ENCODE results near the gene LRRC18. TPM values are rescaled to one million over a fixed set of nuclear protein-coding genes. Genes with fewer than 3 reads are reported as not detected.

LRRC18 gene
- polyA plus RNA-seq, 1 experiment = not detected

GRCh38 chr10:48903151-48903550 is 36.5 kb downstream of the LRRC18 start:
- TF ChIP-seq CTCF (IDR thresholded peaks at IDR 0.05; ENCODE audit: insufficient read depth, low read depth, low read length) = no peak
- Histone ChIP-seq H3K27me3 (ENCODE audit: control insufficient read depth, insufficient read depth, low read length) (0 out of 2 replicates have a peak, but pooled peaks cover 2% of the 10 kb centered on the region), H3K36me3 (ENCODE audit: control insufficient read depth, insufficient read depth, low read length) (no peaks in the 10 kb centered on the region), H3K4me3 (ENCODE audit: low read depth, low read length) (no peak overlapping the region)
- DNase-seq (ENCODE audit: low read depth) = no peak
- ChIA-PET POLR2A (no interaction called here), CTCF (interaction anchor here (0.6 kb wide), 1 partner anchor 179 kb away, joined by 3 read pairs; no protein-coding TSS in a partner anchor)

GRCh38 chr10:48902096-48902495 is 37.5 kb downstream of the LRRC18 start:
- ChIA-PET POLR2A (no interaction called here), CTCF (no interaction called here)
- Histone ChIP-seq H3K4me3 (ENCODE audit: low read depth, low read length) (no peak overlapping the region), H3K27me3 (ENCODE audit: control insufficient read depth, insufficient read depth, low read length) (peaks cover 2% of the 10 kb centered on the region; the same call in 1 of the 2 replicates), H3K36me3 (ENCODE audit: control insufficient read depth, insufficient read depth, low read length) (no peaks in the 10 kb centered on the region)
- TF ChIP-seq CTCF (IDR thresholded peaks at IDR 0.05; ENCODE audit: insufficient read depth, low read depth, low read length) = no peak
- no peak for DNase-seq (ENCODE audit: low read depth)

GRCh38 chr10:48901319-48901718 is 38.3 kb downstream of the LRRC18 start:
- CTCF ChIA-PET = no interaction called here
- no peak overlapping the region for H3K4me3 ChIP-seq (ENCODE audit: low read depth, low read length)

GRCh38 chr10:48900371-48900801 is 39.3 kb downstream of the LRRC18 start:
- POLR2A ChIA-PET = no interaction called here
- Histone ChIP-seq H3K36me3 (ENCODE audit: control insufficient read depth, insufficient read depth, low read length) (no peaks in the 10 kb centered on the region), H3K27me3 (ENCODE audit: control insufficient read depth, insufficient read depth, low read length) (peaks cover 2% of the 10 kb centered on the region; the same call in 1 of the 2 replicates), H3K4me3 (ENCODE audit: low read depth, low read length) (no peak overlapping the region)
- CTCF ChIA-PET = interaction anchor here (1.8 kb wide), 1 partner anchor 11 kb away, joined by 5 read pairs; no protein-coding TSS in a partner anchor
- no peak for DNase-seq (ENCODE audit: low read depth)
- TF ChIP-seq CTCF (IDR thresholded peaks at IDR 0.05; ENCODE audit: insufficient read depth, low read depth, low read length) = no peak

More at GRCh38 chr10:48901319-48901718, 38.3 kb downstream of the LRRC18 start:
- no peaks in the 10 kb centered on the region for H3K36me3 ChIP-seq (ENCODE audit: control insufficient read depth, insufficient read depth, low read length)
- peaks cover 2% of the 10 kb centered on the region; the same call in 1 of the 2 replicates for H3K27me3 ChIP-seq (ENCODE audit: control insufficient read depth, insufficient read depth, low read length)
- TF ChIP-seq CTCF (IDR thresholded peaks at IDR 0.05; ENCODE audit: insufficient read depth, low read depth, low read length) = no peak
- POLR2A ChIA-PET = no interaction called here
- DNase-seq (ENCODE audit: low read depth) = no peak

GRCh38 chr10:48899781-48900180 is 39.9 kb downstream of the LRRC18 start:
- no peak for DNase-seq (ENCODE audit: low read depth)
- no peak for TF ChIP-seq CTCF (IDR thresholded peaks at IDR 0.05; ENCODE audit: insufficient read depth, low read depth, low read length)
- CTCF ChIA-PET = interaction anchor here (1.8 kb wide), 1 partner anchor 12 kb away, joined by 5 read pairs; no protein-coding TSS in a partner anchor
- Histone ChIP-seq H3K4me3 (ENCODE audit: low read depth, low read length) (no peak overlapping the region), H3K36me3 (ENCODE audit: control insufficient read depth, insufficient read depth, low read length) (no peaks in the 10 kb centered on the region), H3K27me3 (ENCODE audit: control insufficient read depth, insufficient read depth, low read length) (no peaks in the 10 kb centered on the region; the same call in 1 of the 2 replicates)
- POLR2A ChIA-PET = no interaction called here

Measured in BJ (cell line).